Cardiac ventricle fibroblast (primary cell): ENCODE measurements around the gene ABCD2. TPM values are rescaled to one million over a fixed set of nuclear protein-coding genes. Genes with fewer than 3 reads are reported as not detected.

Experiments used
- total RNA-seq: library from RNA; depleted of rRNA; stranded (reverse); fragments of >200 nt; gene quantifications from 2 replicates; pipeline ENCODE4 v1.2.3, GENCODE V29; 2015

ABCD2 gene
- total RNA-seq, result not detected in 2 replicates

GRCh38 chr12:39619660-39620433 is at the start of gene ABCD2:
ABCD2 (minus strand) TSS chr12:39619803; CDS start chr12:39619615, 188 bp downstream.

Other genes with a start within 250 kb of the ABCD2 start
- 2.3 and 2.9 TPM in 2 replicates for gene KIF21A, start 176.7 kb downstream of the ABCD2 start, total RNA-seq